ENCODE data around the gene PAGR1.

The PAGR1 gene

DNA sequence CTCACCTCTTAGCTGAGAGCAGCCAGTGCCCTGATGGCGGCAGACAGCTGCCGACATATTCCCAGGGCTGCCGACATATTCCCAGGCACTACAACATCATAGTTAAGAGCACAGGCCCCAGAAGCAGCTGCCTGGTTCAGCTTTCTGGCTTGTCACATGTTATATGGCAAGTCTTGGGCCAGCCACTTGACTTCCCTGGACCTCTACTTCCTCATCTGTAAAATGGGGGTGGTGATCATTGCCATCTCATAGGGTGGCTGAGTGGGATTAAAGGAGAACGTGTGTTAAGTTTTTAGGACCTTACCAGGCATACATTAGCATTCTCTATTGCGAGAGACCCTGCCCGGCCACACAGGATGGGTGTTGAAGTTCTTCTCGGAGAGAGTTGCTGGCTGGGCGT is 28.0 kb downstream of the PAGR1 start:
- TF ChIP-seq, protein P1, sequence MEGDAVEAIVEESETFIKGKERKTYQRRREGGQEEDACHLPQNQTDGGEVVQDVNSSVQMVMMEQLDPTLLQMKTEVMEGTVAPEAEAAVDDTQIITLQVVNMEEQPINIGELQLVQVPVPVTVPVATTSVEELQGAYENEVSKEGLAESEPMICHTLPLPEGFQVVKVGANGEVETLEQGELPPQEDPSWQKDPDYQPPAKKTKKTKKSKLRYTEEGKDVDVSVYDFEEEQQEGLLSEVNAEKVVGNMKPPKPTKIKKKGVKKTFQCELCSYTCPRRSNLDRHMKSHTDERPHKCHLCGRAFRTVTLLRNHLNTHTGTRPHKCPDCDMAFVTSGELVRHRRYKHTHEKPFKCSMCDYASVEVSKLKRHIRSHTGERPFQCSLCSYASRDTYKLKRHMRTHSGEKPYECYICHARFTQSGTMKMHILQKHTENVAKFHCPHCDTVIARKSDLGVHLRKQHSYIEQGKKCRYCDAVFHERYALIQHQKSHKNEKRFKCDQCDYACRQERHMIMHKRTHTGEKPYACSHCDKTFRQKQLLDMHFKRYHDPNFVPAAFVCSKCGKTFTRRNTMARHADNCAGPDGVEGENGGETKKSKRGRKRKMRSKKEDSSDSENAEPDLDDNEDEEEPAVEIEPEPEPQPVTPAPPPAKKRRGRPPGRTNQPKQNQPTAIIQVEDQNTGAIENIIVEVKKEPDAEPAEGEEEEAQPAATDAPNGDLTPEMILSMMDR (conservative IDR thresholded peaks at IDR 0.05; ENCODE audit: low read depth): no peak
- ChIA-PET CTCF (no interaction called here), POLR2A (ENCODE audit: low non-redundant PET) (no interaction called here)
- no peak for DNase-seq (ENCODE audit: low spot score)
- peak overlapping the region; percentile 36 for H3K27ac ChIP-seq

- DNase-seq (ENCODE audit: low spot score): no peak
- TF ChIP-seq, protein P1 (conservative IDR thresholded peaks at IDR 0.05; ENCODE audit: low read depth): no peak
- ChIA-PET CTCF (interaction anchor here (0.6 kb wide), 1 partner anchor 40 kb away, joined by 7 read pairs; no protein-coding TSS in a partner anchor), POLR2A (ENCODE audit: low non-redundant PET) (no interaction called here)
- peak overlapping the region; percentile 36 for H3K27ac ChIP-seq
Measured at GRCh38 chr16:29844575-29845331, 28.8 kb downstream of the PAGR1 start.

DNA sequence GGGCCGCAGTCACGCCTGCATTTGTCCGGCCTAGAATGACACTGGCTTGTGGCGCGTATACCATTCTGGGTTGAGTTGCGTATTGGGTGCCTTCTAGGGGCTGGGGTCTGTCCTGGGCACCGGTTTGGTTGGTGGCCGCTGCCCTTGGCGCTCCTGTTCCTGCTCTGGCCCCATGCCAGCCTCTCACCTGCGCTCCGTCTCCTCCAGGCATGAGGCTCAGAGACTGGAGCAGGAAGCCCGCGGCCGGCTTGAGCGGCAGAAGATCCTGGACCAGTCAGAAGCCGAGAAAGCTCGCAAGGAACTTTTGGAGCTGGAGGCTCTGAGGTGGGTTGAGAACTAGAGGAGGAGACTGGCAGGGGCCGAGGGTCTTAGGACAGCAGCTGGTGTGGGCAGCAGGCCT is 29.7 kb downstream of the PAGR1 start:
- CTCF ChIA-PET: interaction anchor here (0.6 kb wide), 1 partner anchor 41 kb away, joined by 7 read pairs; no protein-coding TSS in a partner anchor
- no peak for DNase-seq (ENCODE audit: low spot score)
- POLR2A ChIA-PET (ENCODE audit: low non-redundant PET): no interaction called here
- peak overlapping the region; percentile 36 for H3K27ac ChIP-seq
- TF ChIP-seq, protein P1 (conservative IDR thresholded peaks at IDR 0.05; ENCODE audit: low read depth): no peak

- TF ChIP-seq, protein P1 (conservative IDR thresholded peaks at IDR 0.05; ENCODE audit: low read depth): peak; percentile 78
- H3K27ac ChIP-seq: peak overlapping the region; percentile 20; the same call in 1 of the 2 replicates
- ChIA-PET CTCF (interaction anchor here (0.6 to 2.2 kb wide), 21 partner anchors 11 to 1003 kb away, joined by 3 to 15 read pairs (median 4); partner anchors contain the start of genes KIF22, PAGR1 and TUFM), POLR2A (ENCODE audit: low non-redundant PET) (interaction anchor here (0.7 kb wide), 1 partner anchor 17 kb away, joined by 12 read pairs; no protein-coding TSS in a partner anchor)
- peak; percentile 44 for DNase-seq (ENCODE audit: low spot score)
Measured at GRCh38 chr16:29848420-29849297, 32.7 kb downstream of the PAGR1 start.

DNA sequence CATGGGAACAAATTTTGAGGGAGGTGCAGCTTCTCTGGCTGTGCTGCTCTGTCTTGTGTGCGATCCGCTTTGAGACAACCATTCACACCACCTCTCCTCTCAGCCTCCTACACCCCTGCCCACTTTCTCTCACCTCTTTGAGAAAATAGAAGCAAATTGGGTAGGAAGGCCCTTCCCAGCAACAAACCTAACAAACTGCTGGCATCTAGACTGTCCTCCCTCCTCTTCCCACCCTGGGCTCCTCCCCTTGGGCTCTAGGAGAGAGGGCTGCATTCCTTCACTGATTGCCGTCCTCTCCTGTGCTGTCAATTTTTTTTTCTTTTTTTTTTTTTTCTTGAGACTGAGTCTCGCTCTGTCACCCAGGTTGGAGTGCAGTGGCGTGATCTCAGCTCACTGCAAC is 33.6 kb downstream of the PAGR1 start:
- ChIA-PET CTCF (interaction anchor here (0.6 to 1.5 kb wide), 9 partner anchors 11 to 198 kb away, joined by 3 to 9 read pairs (median 4); partner anchors contain the start of gene KIF22), POLR2A (ENCODE audit: low non-redundant PET) (interaction anchor here (0.7 kb wide), 1 partner anchor 16 kb away, joined by 12 read pairs; no protein-coding TSS in a partner anchor)
- peak overlapping the region; percentile 37 for H3K27ac ChIP-seq
- DNase-seq (ENCODE audit: low spot score): no peak
- TF ChIP-seq, protein P1 (conservative IDR thresholded peaks at IDR 0.05; ENCODE audit: low read depth): no peak

DNA sequence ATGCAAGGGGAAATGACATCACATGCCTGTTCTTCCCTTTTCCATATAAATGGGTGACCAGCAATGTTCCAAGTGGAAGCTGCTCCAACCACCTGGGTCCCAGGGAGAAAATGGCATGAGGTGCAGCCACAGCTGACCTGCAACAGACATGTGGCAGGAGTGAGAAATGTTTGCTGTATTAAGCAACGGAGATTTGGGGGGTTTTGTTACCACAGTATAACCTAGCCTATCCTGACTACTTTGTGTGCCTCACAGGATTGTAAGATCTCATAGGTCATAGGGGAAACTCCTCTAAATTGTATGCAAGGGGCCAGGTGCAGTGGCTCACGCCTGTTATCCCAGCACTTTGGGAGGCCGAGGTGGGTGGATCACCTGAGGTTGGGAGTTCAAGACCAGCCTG is 35.0 kb downstream of the PAGR1 start:
- TF ChIP-seq, protein P1 (conservative IDR thresholded peaks at IDR 0.05; ENCODE audit: low read depth): no peak
- no peak for DNase-seq (ENCODE audit: low spot score)
- ChIA-PET CTCF (interaction anchor here (0.5 to 0.7 kb wide), 4 partner anchors 38 to 851 kb away, joined by 3 to 5 read pairs (median 4); no protein-coding TSS in a partner anchor), POLR2A (ENCODE audit: low non-redundant PET) (interaction anchor here (0.7 kb wide), 1 partner anchor 93 kb away, joined by 7 read pairs; no protein-coding TSS in a partner anchor)
- H3K27ac ChIP-seq: no peak overlapping the region
